SK-N-SH treated with all-trans-retinoic acid at 6 μM for 48 hours (cell line): ENCODE measurements around the gene SLX4IP.

Experiments used
- ATAC-seq: fragments of 200-7000 bp; cut with Tn5 transposase; 3 replicates; pipeline ENCODE4 v1.9.1; 2020; ENCODE audit warnings: mild to moderate bottlenecking, moderate library complexity
- ARNTL ChIP-seq: fragments of 450-650 bp; formaldehyde crosslinking; IDR thresholded peaks from 2 replicates; pipeline ENCODE4 v1.5.0; 2020; ENCODE audit warnings: low read depth, mild to moderate bottlenecking, moderate library complexity, borderline replicate concordance
- BACH2 ChIP-seq: fragments of 250-450 bp; sonication (Bioruptor Pico); IDR thresholded peaks from 2 replicates; pipeline ENCODE4 v1.9.0; 2021; ENCODE audit warnings: mild to moderate bottlenecking, borderline replicate concordance
- CSRNP3 ChIP-seq: fragments of 250-450 bp; sonication (Bioruptor Pico); IDR thresholded peaks from 2 replicates; pipeline ENCODE4 v1.5.1; 2021; ENCODE audit warnings: mild to moderate bottlenecking, moderate library complexity
- ESRRG ChIP-seq: fragments of 250-450 bp; sonication (Bioruptor Pico); IDR thresholded peaks from 2 replicates; pipeline ENCODE4 v1.6.1; 2021; ENCODE audit warnings: mild to moderate bottlenecking
- GLIS3 ChIP-seq: fragments of 250-450 bp; sonication (Bioruptor Pico); IDR thresholded peaks from 2 replicates; pipeline ENCODE4 v1.5.0; 2020; ENCODE audit warnings: mild to moderate bottlenecking, moderate library complexity
- ISL1 ChIP-seq: fragments of 250-450 bp; sonication (Bioruptor Pico); IDR thresholded peaks from 2 replicates; pipeline ENCODE4 v2.1.2; 2022; ENCODE audit warnings: mild to moderate bottlenecking, moderate library complexity
- OSR1 ChIP-seq: fragments of 250-450 bp; sonication (Bioruptor Pico); IDR thresholded peaks from 2 replicates; pipeline ENCODE4 v1.8.0; 2022; ENCODE audit warnings: moderate library complexity, mild to moderate bottlenecking, inconsistent platforms
- POU6F1 ChIP-seq: fragments of 250-450 bp; sonication (Bioruptor Pico); IDR thresholded peaks from 2 replicates; pipeline ENCODE4 v1.8.0; 2021; ENCODE audit warnings: low read depth, mild to moderate bottlenecking, moderate library complexity, borderline replicate concordance
- PPARA ChIP-seq: fragments of 250-450 bp; sonication (Bioruptor Pico); IDR thresholded peaks from 2 replicates; pipeline ENCODE4 v1.5.0; 2020; ENCODE audit warnings: mild to moderate bottlenecking, borderline replicate concordance
- RARB ChIP-seq: fragments of 250-450 bp; sonication (Bioruptor Pico); IDR thresholded peaks from 2 replicates; pipeline ENCODE4 v1.8.0; 2021; ENCODE audit warnings: mild to moderate bottlenecking, moderate library complexity
- SNAI2 ChIP-seq: fragments of 250-450 bp; sonication (Bioruptor Pico); IDR thresholded peaks from 2 replicates; pipeline ENCODE4 v1.5.0; 2020; ENCODE audit warnings: mild to moderate bottlenecking, moderate library complexity
- TCF4 ChIP-seq: fragments of 250-450 bp; sonication (Bioruptor Pico); IDR thresholded peaks from 2 replicates; pipeline ENCODE4 v1.8.0; 2021; ENCODE audit warnings: mild to moderate bottlenecking, moderate library complexity, borderline replicate concordance
- TOX ChIP-seq: fragments of 250-450 bp; sonication (Bioruptor Pico); IDR thresholded peaks from 2 replicates; pipeline ENCODE4 v1.8.0; 2021; ENCODE audit warnings: mild to moderate bottlenecking, moderate library complexity, borderline replicate concordance
- ZC3H10 ChIP-seq: fragments of 250-450 bp; sonication (Bioruptor Pico); IDR thresholded peaks from 2 replicates; pipeline ENCODE4 v1.5.1; 2021; ENCODE audit warnings: mild to moderate bottlenecking, moderate library complexity
- ZFP3 ChIP-seq: fragments of 250-450 bp; sonication (Bioruptor Pico); IDR thresholded peaks from 2 replicates; pipeline ENCODE4 v1.5.0; 2020; ENCODE audit warnings: mild to moderate bottlenecking, moderate library complexity
- ZFP30 ChIP-seq: fragments of 450-650 bp; formaldehyde crosslinking; IDR thresholded peaks from 2 replicates; pipeline ENCODE4 v1.5.0; 2022; ENCODE audit warnings: mild to moderate bottlenecking, moderate library complexity
- ZNF565 ChIP-seq: fragments of 450-650 bp; formaldehyde crosslinking; conservative IDR thresholded peaks from 2 replicates; pipeline ENCODE4 v1.5.0; 2020; ENCODE audit warnings: low read depth, mild to moderate bottlenecking, moderate library complexity
- ZNF70 ChIP-seq: fragments of 450-650 bp; formaldehyde crosslinking; IDR thresholded peaks from 2 replicates; pipeline ENCODE4 v1.5.0; 2020; ENCODE audit warnings: mild to moderate bottlenecking, moderate library complexity
- ZNF8 ChIP-seq: fragments of 450-650 bp; formaldehyde crosslinking; IDR thresholded peaks from 2 replicates; pipeline ENCODE4 v1.5.0; 2020; ENCODE audit warnings: mild to moderate bottlenecking, moderate library complexity
- TF ChIP-seq, protein P1 (sequence below): fragments of 250-450 bp; sonication (Bioruptor Pico); IDR thresholded peaks from 2 replicates; pipeline ENCODE4 v1.5.0; 2020; ENCODE audit warnings: mild to moderate bottlenecking, moderate library complexity

SLX4IP gene

GRCh38 chr20:10635476-10636208 is 200.5 kb downstream of the SLX4IP start:
- TF ChIP-seq ISL1 (peak; percentile 38; the same call in 1 of the 2 replicates), TCF4 (CRISPR knock-in tag) (no peak)
- ATAC-seq: no peak

DNA sequence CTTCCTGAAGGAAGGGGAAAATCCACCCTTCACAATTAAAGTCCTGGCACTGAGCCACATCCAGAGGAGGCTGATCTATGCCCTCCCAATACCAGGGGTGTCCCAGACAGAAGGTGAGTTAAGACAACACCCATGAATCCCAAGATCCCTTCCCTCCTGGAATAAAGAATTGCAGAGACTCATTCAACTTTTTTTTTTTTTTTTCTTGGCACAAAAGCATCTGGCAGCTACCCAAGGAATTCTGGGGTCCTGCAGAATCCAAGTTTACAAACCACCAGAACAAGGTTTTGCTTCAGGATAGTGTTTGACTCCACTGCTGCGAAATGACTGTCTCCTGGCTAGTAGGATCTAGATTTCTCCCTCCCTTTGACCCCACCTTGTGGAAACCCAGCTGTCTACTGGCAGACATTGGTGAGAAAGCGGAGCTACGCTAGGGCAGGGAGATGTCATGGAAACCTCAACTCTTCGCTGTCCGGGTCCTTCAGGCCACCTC is 201.3 kb downstream of the SLX4IP start:
- no peak for TF ChIP-seq CSRNP3
- no peak for TF ChIP-seq ZNF70 (CRISPR knock-in tag)
- no peak for TF ChIP-seq GLIS3 (CRISPR knock-in tag)
- TF ChIP-seq ZNF565 (CRISPR knock-in tag): no peak
- no peak for TF ChIP-seq PPARA (CRISPR knock-in tag)
- no peak for TF ChIP-seq TCF4 (CRISPR knock-in tag)
- TF ChIP-seq ESRRG: no peak
- TF ChIP-seq ZFP30: no peak
- TF ChIP-seq ARNTL: no peak

DNA sequence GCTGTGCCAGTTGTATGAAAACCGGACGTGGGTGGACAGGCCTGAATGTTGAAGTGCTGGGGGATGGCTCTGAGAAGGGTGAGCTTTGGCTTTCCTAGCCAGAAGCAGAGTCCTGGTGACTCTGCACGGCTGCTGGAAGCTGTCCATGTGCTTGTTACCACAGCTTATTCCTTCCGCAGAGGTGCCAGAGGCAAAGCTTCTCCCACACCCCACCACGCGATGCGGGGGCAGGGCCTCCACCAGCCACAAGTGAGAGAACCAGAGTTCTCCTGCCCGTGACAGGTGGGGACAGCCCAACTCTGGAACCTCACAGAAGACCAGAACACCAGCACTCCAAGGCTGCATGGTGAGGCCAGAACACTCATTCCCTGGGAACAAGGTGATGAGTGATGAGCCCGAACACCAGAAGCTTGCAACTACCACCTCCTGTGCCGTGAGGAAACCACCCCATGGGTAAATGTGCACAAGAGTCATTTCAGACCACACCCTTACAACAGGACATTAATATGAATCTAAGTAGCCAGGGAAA is 202.0 kb downstream of the SLX4IP start:
- TF ChIP-seq POU6F1 (no peak), ZC3H10 (CRISPR knock-in tag) (no peak), ZNF565 (CRISPR knock-in tag) (no peak), OSR1 (CRISPR knock-in tag) (no peak), ZFP3 (no peak), PPARA (CRISPR knock-in tag) (no peak), TCF4 (CRISPR knock-in tag) (no peak), BACH2 (CRISPR knock-in tag) (no peak), ZFP30 (no peak), TOX (CRISPR knock-in tag) (no peak)
- TF ChIP-seq, protein P1, sequence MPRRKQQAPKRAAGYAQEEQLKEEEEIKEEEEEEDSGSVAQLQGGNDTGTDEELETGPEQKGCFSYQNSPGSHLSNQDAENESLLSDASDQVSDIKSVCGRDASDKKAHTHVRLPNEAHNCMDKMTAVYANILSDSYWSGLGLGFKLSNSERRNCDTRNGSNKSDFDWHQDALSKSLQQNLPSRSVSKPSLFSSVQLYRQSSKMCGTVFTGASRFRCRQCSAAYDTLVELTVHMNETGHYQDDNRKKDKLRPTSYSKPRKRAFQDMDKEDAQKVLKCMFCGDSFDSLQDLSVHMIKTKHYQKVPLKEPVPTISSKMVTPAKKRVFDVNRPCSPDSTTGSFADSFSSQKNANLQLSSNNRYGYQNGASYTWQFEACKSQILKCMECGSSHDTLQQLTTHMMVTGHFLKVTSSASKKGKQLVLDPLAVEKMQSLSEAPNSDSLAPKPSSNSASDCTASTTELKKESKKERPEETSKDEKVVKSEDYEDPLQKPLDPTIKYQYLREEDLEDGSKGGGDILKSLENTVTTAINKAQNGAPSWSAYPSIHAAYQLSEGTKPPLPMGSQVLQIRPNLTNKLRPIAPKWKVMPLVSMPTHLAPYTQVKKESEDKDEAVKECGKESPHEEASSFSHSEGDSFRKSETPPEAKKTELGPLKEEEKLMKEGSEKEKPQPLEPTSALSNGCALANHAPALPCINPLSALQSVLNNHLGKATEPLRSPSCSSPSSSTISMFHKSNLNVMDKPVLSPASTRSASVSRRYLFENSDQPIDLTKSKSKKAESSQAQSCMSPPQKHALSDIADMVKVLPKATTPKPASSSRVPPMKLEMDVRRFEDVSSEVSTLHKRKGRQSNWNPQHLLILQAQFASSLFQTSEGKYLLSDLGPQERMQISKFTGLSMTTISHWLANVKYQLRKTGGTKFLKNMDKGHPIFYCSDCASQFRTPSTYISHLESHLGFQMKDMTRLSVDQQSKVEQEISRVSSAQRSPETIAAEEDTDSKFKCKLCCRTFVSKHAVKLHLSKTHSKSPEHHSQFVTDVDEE: no peak
- no peak; the same call in 2 of the 3 replicates for ATAC-seq

More for the DNA sequence above, 201.3 kb downstream of the SLX4IP start:
- ATAC-seq: peak; percentile 36

- ATAC-seq: no peak
- TF ChIP-seq ZNF8 (CRISPR knock-in tag) (no peak), RARB (CRISPR knock-in tag) (no peak), POU6F1 (no peak), SNAI2 (CRISPR knock-in tag) (no peak), BACH2 (CRISPR knock-in tag) (no peak), TCF4 (CRISPR knock-in tag) (no peak), ZNF565 (CRISPR knock-in tag) (no peak), ZNF70 (CRISPR knock-in tag) (no peak), PPARA (CRISPR knock-in tag) (no peak), ZC3H10 (CRISPR knock-in tag) (no peak), OSR1 (CRISPR knock-in tag) (no peak), TOX (CRISPR knock-in tag) (no peak), ZFP3 (no peak)
- TF ChIP-seq, protein P1: no peak
Measured at GRCh38 chr20:10637563-10637962, 202.5 kb downstream of the SLX4IP start.
